T-helper 17 cell (primary cell): ENCODE measurements around the gene SH3RF3. TPM values are rescaled to one million over a fixed set of nuclear protein-coding genes. Genes with fewer than 3 reads are reported as not detected.

Source experiments
- ATAC-seq: fragments of 150-1000 bp; cut with Tn5 transposase; 2 replicates; pipeline ENCODE4 v1.10.0; 2021; ENCODE audit warnings: mild to moderate bottlenecking, moderate library complexity
- DNase-seq, 3 donors: peaks; one replicate each; pipeline versions ENCODE4 v3.0.0 to v3.0.0-alpha.2; 2020 to 2021
- H3K9me3 ChIP-seq: one replicate; pipeline ENCODE4 v1.7.0; 2013; ENCODE audit warnings: low read length, mild to moderate bottlenecking; ENCODE audit not compliant: control insufficient read depth, poor library complexity, severe bottlenecking
- H3K27ac Mint-ChIP-seq: one replicate; pipeline ENCODE4 v1.8.0; 2022; ENCODE audit warnings: mild to moderate bottlenecking, moderate library complexity, mixed read lengths
- H3K27me3 Mint-ChIP-seq: one replicate; pipeline ENCODE4 v1.8.0; 2022; ENCODE audit warnings: mixed read lengths
- H3K36me3 Mint-ChIP-seq: one replicate; pipeline ENCODE4 v1.8.0; 2022; ENCODE audit warnings: low read depth, mixed read lengths
- H3K4me1 Mint-ChIP-seq: one replicate; pipeline ENCODE4 v1.8.0; 2022; ENCODE audit warnings: mild to moderate bottlenecking, mixed read lengths
- H3K4me3 Mint-ChIP-seq: one replicate; pipeline ENCODE4 v1.8.0; 2022; ENCODE audit warnings: mild to moderate bottlenecking, moderate library complexity, mixed read lengths
- total RNA-seq, 4 donors: library from RNA in 2 of 4; stranded (reverse) in 2 of 4; gene quantifications; one replicate each; pipeline ENCODE4 v1.2.3 and lab custom pipeline; 2022 to 2026

SH3RF3 gene
- total RNA-seq, 2 donors from 2014 or later = 0.16 to 0.27 TPM

DNA sequence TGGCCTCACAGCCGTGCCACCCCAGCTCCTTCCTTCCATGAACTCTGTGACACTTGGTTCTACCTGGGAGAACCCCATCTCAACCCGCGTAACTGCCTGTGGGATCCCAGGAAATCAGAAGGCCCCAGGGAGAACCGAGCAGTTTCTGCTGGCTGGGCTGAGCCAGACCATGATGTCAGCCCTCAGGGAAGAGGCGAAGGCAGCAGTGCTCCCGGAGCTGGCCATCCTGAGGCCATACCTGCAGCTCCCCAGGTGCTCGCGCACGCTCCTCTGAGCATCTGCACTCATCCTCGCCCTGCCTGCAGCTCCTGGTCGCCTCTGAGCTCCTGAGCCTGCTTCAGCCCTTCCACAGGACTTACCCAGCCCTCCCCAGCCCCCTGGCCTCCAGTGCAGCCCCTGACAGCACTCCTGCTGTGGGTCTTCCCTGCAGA is 298.7 kb downstream of the SH3RF3 start:
- Mint-ChIP-seq H3K36me3 (no peaks in the 10 kb centered on the region), H3K4me1 (peaks cover 5% of the 10 kb centered on the region)

GRCh38 chr2:109428281-109428680 is 299.3 kb downstream of the SH3RF3 start:
- Mint-ChIP-seq H3K36me3 (no peaks in the 10 kb centered on the region), H3K27ac (no peak overlapping the region), H3K27me3 (peaks cover 5% of the 10 kb centered on the region), H3K4me3 (no peak overlapping the region), H3K4me1 (peaks cover 5% of the 10 kb centered on the region)
- DNase-seq (no peak), ATAC-seq (no peak)
- H3K9me3 ChIP-seq = no peaks in the 10 kb centered on the region

More for the DNA sequence above, 298.7 kb downstream of the SH3RF3 start:
- H3K27me3 Mint-ChIP-seq = peaks cover 5% of the 10 kb centered on the region
- DNase-seq = no peak
- no peak for ATAC-seq
- no peaks in the 10 kb centered on the region for H3K9me3 ChIP-seq
- H3K4me3 Mint-ChIP-seq = no peak overlapping the region
- no peak overlapping the region for H3K27ac Mint-ChIP-seq

- peaks cover 5% of the 10 kb centered on the region for H3K27me3 Mint-ChIP-seq
- H3K36me3 Mint-ChIP-seq = no peaks in the 10 kb centered on the region
- DNase-seq (no peak), ATAC-seq (no peak)
- H3K4me1 Mint-ChIP-seq = peaks cover 5% of the 10 kb centered on the region
- no peak overlapping the region for H3K27ac Mint-ChIP-seq
- H3K9me3 ChIP-seq = no peaks in the 10 kb centered on the region
- H3K4me3 Mint-ChIP-seq = no peak overlapping the region
These were observed 300.0 kb downstream of the SH3RF3 start for GRCh38 chr2:109428841-109429566.

- Mint-ChIP-seq H3K27me3 (peaks cover 10% of the 10 kb centered on the region), H3K36me3 (no peaks in the 10 kb centered on the region), H3K27ac (no peak overlapping the region), H3K4me3 (no peak overlapping the region), H3K4me1 (peaks cover 4% of the 10 kb centered on the region)
- ATAC-seq = no peak
- no peak for DNase-seq
- H3K9me3 ChIP-seq = no peaks in the 10 kb centered on the region
These were observed 300.7 kb downstream of the SH3RF3 start for GRCh38 chr2:109429567-109430328.

DNA sequence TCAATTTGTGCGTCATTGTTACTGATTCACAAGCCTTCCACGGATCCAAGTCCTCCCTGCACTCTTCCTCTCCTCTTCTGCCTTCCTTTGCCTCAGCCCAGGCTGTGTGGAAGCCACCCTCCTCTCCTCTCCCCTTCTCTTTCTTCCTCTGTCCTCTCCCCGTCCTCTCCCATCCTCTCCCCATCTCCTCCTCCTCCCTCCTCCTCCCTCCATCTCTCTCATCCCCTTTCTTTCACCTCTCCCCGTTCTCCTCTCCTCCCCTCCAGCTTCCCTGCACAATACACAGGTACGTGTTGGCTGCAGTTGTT is 301.3 kb downstream of the SH3RF3 start:
- H3K4me1 Mint-ChIP-seq = peaks cover 2% of the 10 kb centered on the region
- no peaks in the 10 kb centered on the region for H3K36me3 Mint-ChIP-seq
- no peaks in the 10 kb centered on the region for H3K9me3 ChIP-seq
- no peak overlapping the region for H3K27ac Mint-ChIP-seq
- DNase-seq (no peak), ATAC-seq (no peak)
- no peak overlapping the region for H3K4me3 Mint-ChIP-seq
- H3K27me3 Mint-ChIP-seq = peaks cover 10% of the 10 kb centered on the region

DNA sequence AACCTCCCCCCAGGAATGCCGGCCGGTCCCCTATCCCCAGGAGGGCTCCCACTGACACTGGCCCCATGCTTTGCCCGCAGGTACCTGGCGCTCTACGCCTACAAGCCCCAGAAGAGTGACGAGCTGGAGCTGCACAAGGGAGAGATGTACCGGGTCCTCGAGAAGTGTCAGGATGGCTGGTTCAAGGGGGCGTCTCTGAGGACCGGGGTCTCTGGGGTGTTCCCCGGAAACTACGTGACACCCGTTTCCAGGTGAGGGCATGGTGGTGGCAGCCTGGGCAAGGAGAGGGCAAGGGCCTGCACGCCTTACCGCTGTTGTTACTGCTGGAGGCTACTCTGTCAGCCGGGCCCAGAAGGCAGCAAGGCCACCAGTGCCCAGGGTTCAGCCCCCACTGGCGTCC is 303.4 kb downstream of the SH3RF3 start:
- no peak overlapping the region for H3K4me3 Mint-ChIP-seq
- DNase-seq (no peak), ATAC-seq (no peak)
- peaks cover 2% of the 10 kb centered on the region for H3K4me1 Mint-ChIP-seq
- no peaks in the 10 kb centered on the region for H3K9me3 ChIP-seq
- H3K27ac Mint-ChIP-seq = no peak overlapping the region
- peaks cover 10% of the 10 kb centered on the region for H3K27me3 Mint-ChIP-seq
- no peaks in the 10 kb centered on the region for H3K36me3 Mint-ChIP-seq

DNA sequence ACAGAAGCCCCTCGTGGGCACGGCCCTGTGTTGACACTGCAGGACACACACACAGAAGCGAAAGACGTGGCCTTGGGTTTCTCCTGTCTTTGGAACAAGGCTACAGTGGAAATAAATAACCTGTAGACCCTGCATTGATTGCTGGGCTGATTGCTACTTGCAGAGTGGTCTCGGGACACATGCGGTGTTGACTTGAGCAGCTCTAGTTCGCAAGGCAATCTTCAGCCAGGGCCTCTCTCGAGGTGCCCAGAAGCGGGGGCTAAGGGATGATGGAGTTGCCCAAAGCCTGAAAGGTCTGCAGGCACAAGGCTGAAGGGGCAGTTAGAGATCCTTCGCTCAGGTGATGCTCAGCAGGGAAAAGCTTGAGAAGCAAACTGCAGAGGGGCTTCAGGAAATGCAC is 304.5 kb downstream of the SH3RF3 start:
- no peak for ATAC-seq
- no peak overlapping the region for H3K27ac Mint-ChIP-seq
- DNase-seq = no peak
- peaks cover 5% of the 10 kb centered on the region for H3K27me3 Mint-ChIP-seq
- no peaks in the 10 kb centered on the region for H3K36me3 Mint-ChIP-seq
- no peaks in the 10 kb centered on the region for H3K9me3 ChIP-seq
- H3K4me1 Mint-ChIP-seq = peaks cover 2% of the 10 kb centered on the region
- no peak overlapping the region for H3K4me3 Mint-ChIP-seq

GRCh38 chr2:109433926-109434325 is 304.9 kb downstream of the SH3RF3 start:
- Mint-ChIP-seq H3K4me3 (no peak overlapping the region), H3K27me3 (peaks cover 5% of the 10 kb centered on the region), H3K4me1 (peaks cover 2% of the 10 kb centered on the region), H3K27ac (no peak overlapping the region), H3K36me3 (no peaks in the 10 kb centered on the region)
- no peaks in the 10 kb centered on the region for H3K9me3 ChIP-seq
- ATAC-seq (no peak), DNase-seq (no peak)

GRCh38 chr2:109434351-109434750 is 305.3 kb downstream of the SH3RF3 start:
- Mint-ChIP-seq H3K27ac (no peak overlapping the region), H3K27me3 (peaks cover 8% of the 10 kb centered on the region), H3K36me3 (no peaks in the 10 kb centered on the region), H3K4me1 (peaks cover 2% of the 10 kb centered on the region), H3K4me3 (no peak overlapping the region)
- no peaks in the 10 kb centered on the region for H3K9me3 ChIP-seq
- DNase-seq (no peak), ATAC-seq (no peak)

DNA sequence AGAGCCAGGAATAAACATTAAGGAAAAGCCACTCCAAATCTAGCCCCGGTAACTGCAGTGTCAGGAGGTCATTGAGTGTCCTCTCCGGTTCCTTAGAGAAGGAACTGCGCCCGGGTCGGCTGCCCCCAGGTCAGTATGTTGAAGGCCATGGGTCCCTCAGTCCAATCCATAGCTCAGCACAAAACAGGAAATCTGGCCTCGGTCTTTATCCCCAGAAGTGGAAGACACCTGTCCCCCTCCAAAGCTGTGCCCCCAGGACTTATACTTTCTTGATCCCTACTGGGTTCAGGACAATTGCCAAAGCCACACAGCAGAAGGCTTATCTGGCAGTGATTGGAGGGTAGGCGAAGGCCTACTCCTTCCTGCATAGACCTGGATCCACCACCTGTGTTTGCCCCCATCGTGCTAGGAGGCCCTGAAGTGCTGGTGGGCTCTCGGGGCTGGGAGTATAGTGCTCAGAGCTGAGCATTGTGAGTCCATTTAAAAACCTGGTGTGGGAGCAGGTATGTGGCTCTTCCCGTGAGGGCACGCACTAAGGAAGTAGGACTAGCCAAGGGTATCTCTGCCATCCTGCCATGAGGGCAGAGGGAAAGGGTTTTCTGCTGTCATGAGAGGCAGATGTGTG is 306.2 kb downstream of the SH3RF3 start:
- Mint-ChIP-seq H3K27ac (no peak overlapping the region), H3K4me3 (no peak overlapping the region), H3K4me1 (peaks cover 2% of the 10 kb centered on the region), H3K27me3 (peaks cover 11% of the 10 kb centered on the region), H3K36me3 (no peaks in the 10 kb centered on the region)
- ATAC-seq (no peak), DNase-seq (no peak)
- H3K9me3 ChIP-seq = no peaks in the 10 kb centered on the region

DNA sequence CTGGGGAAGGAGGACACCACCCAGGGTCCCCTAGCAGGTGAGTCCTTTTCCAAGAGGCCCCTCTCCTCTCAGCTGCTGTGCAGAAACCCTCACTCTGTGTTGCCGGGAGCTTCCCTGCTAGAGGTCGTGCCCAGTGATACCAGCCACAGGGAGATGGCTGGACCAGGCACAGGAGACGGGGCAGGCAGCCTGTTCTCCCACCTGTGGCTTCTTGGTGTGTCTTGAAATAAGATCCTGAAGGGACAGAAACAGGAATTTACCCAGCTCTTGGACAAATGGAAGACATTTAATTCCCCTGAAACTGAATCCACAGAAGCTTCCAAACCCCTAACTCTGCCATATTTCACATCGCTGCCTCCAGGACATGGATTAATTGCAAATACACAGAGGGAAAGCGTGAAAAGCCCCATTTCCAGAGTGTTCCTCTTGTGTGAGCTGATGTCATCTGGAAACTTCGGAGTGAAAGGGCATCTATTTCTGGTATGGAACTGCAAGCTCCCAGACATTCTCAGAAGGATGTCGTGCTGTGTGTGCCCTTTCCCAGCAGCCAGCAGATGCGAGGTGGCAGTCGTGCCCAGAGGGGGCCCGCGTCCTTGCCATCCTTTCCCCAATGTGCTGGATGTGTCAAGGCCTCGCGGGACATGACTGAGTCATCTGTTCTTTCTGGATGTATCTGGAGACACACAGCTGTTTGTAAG is 307.0 kb downstream of the SH3RF3 start:
- peaks cover under 1% of the 10 kb centered on the region for H3K9me3 ChIP-seq
- no peaks in the 10 kb centered on the region for H3K4me1 Mint-ChIP-seq
- H3K4me3 Mint-ChIP-seq = no peak overlapping the region
- H3K27ac Mint-ChIP-seq = no peak overlapping the region
- peaks cover 11% of the 10 kb centered on the region for H3K27me3 Mint-ChIP-seq
- ATAC-seq = no peak
- H3K36me3 Mint-ChIP-seq = no peaks in the 10 kb centered on the region
- DNase-seq = no peak

DNA sequence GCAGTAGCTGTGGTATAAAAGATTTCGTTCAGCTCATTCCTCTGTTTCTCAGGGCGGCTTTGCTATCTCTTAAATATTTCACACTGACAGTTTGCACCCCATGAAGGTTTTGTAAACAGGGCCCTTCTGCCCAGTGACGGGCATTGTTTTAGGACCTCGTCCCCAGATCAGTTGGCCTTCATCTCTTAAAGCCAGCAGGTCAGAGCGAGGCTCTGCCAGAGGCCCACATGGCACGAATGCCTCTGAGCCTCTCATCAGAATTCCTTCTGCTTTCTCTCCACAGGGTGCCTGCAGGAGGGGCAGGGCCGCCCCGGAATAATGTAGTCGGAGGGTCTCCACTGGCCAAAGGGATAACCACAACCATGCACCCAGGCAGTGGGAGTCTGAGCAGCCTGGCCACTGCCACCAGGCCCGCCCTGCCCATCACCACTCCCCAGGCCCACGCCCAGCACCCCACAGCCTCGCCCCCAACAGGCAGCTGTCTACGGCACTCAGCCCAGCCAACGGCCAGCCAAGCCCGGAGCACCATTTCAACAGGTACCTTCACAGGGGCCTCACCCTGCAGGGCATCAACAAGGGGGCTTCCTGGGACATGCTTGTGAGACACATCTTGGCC is 307.7 kb downstream of the SH3RF3 start:
- H3K4me3 Mint-ChIP-seq = no peak overlapping the region
- no peaks in the 10 kb centered on the region for H3K36me3 Mint-ChIP-seq
- no peak for ATAC-seq

More for the DNA sequence above, 307.7 kb downstream of the SH3RF3 start:
- H3K9me3 ChIP-seq = peaks cover 3% of the 10 kb centered on the region
- DNase-seq = no peak
- H3K27ac Mint-ChIP-seq = no peak overlapping the region
- H3K27me3 Mint-ChIP-seq = peaks cover 11% of the 10 kb centered on the region
- no peaks in the 10 kb centered on the region for H3K4me1 Mint-ChIP-seq
